ENCODE measurements around the gene DPF1.
"Not testable (repeated sequence)": the region's sequence is repeated elsewhere in the genome, so short reads cannot be mapped to it uniquely, and the experiment has no call there.

DPF1 gene

GRCh38 chr19:38231918-38232317 lies 7.9 kb upstream of the DPF1 start:
- TF ChIP-seq CTCF (conservative IDR thresholded peaks at IDR 0.05) (no peak), ZFX (IDR thresholded peaks at IDR 0.05) (no peak)
- H3K27ac ChIP-seq = no peak overlapping the region

- H3K27ac ChIP-seq = not testable (repeated sequence)
Observed at GRCh38 chr19:38230506-38231133, 6.6 kb upstream of the DPF1 start.

GRCh38 chr19:38229585-38230073 lies 5.6 kb upstream of the DPF1 start:
- TF ChIP-seq ZFX (IDR thresholded peaks at IDR 0.05) = no peak
- no peak for TF ChIP-seq CTCF (conservative IDR thresholded peaks at IDR 0.05)
- H3K27ac ChIP-seq = no peak overlapping the region; the same call in 1 of the 2 replicates

GRCh38 chr19:38228491-38229439 lies 4.7 kb upstream of the DPF1 start:
- H3K27ac ChIP-seq = no peak overlapping the region; the same call in 1 of the 2 replicates

GRCh38 chr19:38228005-38228377 lies 4.0 kb upstream of the DPF1 start:
- no peak overlapping the region for H3K27ac ChIP-seq

More at GRCh38 chr19:38228491-38229439, 4.7 kb upstream of the DPF1 start:
- TF ChIP-seq ZFX (IDR thresholded peaks at IDR 0.05) (no peak), CTCF (conservative IDR thresholded peaks at IDR 0.05) (no peak)

GRCh38 chr19:38227287-38228004 lies 3.4 kb upstream of the DPF1 start:
- H3K27ac ChIP-seq = no peak overlapping the region
- TF ChIP-seq CTCF (conservative IDR thresholded peaks at IDR 0.05) = no peak
- no peak for TF ChIP-seq ZFX (IDR thresholded peaks at IDR 0.05)

More at GRCh38 chr19:38228005-38228377, 4.0 kb upstream of the DPF1 start:
- TF ChIP-seq CTCF (conservative IDR thresholded peaks at IDR 0.05) = no peak
- no peak for TF ChIP-seq ZFX (IDR thresholded peaks at IDR 0.05)

- H3K27ac ChIP-seq = not testable (repeated sequence)
Observed at GRCh38 chr19:38224863-38225218, 819 bp upstream of the DPF1 start.

GRCh38 chr19:38223617-38224013 lies 407 bp downstream of the DPF1 start:
- peak overlapping the region; percentile 53 for H3K27ac ChIP-seq
- no peak for TF ChIP-seq CTCF (conservative IDR thresholded peaks at IDR 0.05)
- no peak for TF ChIP-seq ZFX (IDR thresholded peaks at IDR 0.05)

Measured in C4-2B (cell line).